ENCODE results near the gene SSNA1.
A peak's percentile ranks its signal among the peaks of the same experiment; 100 is the strongest.

SSNA1 gene

GRCh38 chr9:137205126-137206069 is 16.9 kb downstream of the SSNA1 start, which contains the start of the genes NDOR1 and TMEM203:
Gene NDOR1, plus strand, starts transcription at chr9:137205700. Its CDS starts 78 bp downstream, at chr9:137205778.
Gene TMEM203, minus strand, starts transcription at chr9:137205648. Its CDS starts 234 bp downstream, at chr9:137205414.
- no peak within 1 kb of the TSS for H3K14ac ChIP-seq (ENCODE audit: low read length)
- no peak within 1 kb of the TSS for H3K27ac ChIP-seq (replicated peaks; ENCODE audit: low read length)
- H2BK5ac ChIP-seq (ENCODE audit: low read length), result peak within 1 kb of the TSS; percentile 83
- H3K4me2 ChIP-seq (ENCODE audit: insufficient read depth, low read length, poor library complexity, severe bottlenecking), result peak within 1 kb of the TSS; percentile 81
- peak within 1 kb of the TSS; percentile 92 for H3K18ac ChIP-seq (ENCODE audit: low read length)
- H4K91ac ChIP-seq (ENCODE audit: low read depth, low read length, poor library complexity), result no peak within 1 kb of the TSS
- no peak within 1 kb of the TSS for H3K4ac ChIP-seq (ENCODE audit: low read length)
- no peak within 1 kb of the TSS for H2BK15ac ChIP-seq (ENCODE audit: low read length)
- no peaks in the 10 kb centered on the region for H3K27me3 ChIP-seq (ENCODE audit: control insufficient read depth in 3 of 3, insufficient read depth in 3 of 3, low read depth in 1 of 3, low read length in 3 of 3)
- H2AFZ ChIP-seq (ENCODE audit: low read length), result peak within 1 kb of the TSS; percentile 88
- peak; percentile 86 for DNase-seq (ENCODE audit: low spot score)
- peaks cover 12 to 38% of the 10 kb centered on the region in 2 donors for H3K36me3 ChIP-seq (replicated peaks in 1 of 2; ENCODE audit: control insufficient read depth in 2 of 2, insufficient read depth in 2 of 2, low read length in 2 of 2)
- no peak within 1 kb of the TSS for H4K8ac ChIP-seq (ENCODE audit: low read depth, low read length)
- H2AK5ac ChIP-seq (ENCODE audit: low read depth, low read length), result peak within 1 kb of the TSS; percentile 92
- H3K4me3 ChIP-seq (ENCODE audit: low read length in 2 of 2), result peak within 1 kb of the TSS; percentile 92 to 99
- peaks cover 0 to 1% of the 10 kb centered on the region in 2 donors for H3K9me3 ChIP-seq (replicated peaks in 1 of 2; ENCODE audit: control insufficient read depth in 2 of 2, insufficient read depth in 1 of 2, low read depth in 1 of 2, low read length in 2 of 2)
- peaks cover 10% of the 10 kb centered on the region for H3K79me1 ChIP-seq (ENCODE audit: low read depth, low read length)
- H2BK120ac ChIP-seq (ENCODE audit: low read depth, low read length), result no peak within 1 kb of the TSS
- no peak within 1 kb of the TSS for H2BK12ac ChIP-seq (ENCODE audit: low read length)
- H3K4me1 ChIP-seq (ENCODE audit: control insufficient read depth in 2 of 2, insufficient read depth in 1 of 2, low read depth in 1 of 2, low read length in 2 of 2), result peaks cover 18 to 21% of the 10 kb centered on the region in 2 donors
- WGBS, 2 donors (ENCODE audit: extremely low coverage in 2 of 2, insufficient read length in 2 of 2, insufficient replicate concordance in 1 of 2), result no CpG with 5 or more reads among the region's 98 CpGs
- H3K23ac ChIP-seq (ENCODE audit: low read depth, low read length, poor library complexity), result peak within 1 kb of the TSS; percentile 99
- peak within 1 kb of the TSS; percentile 95 for H3K9ac ChIP-seq (ENCODE audit: low read depth, low read length, poor library complexity)

GRCh38 chr9:137206602-137207001 is 18.1 kb downstream of the SSNA1 start:
- no peak overlapping the region for H2AK5ac ChIP-seq (ENCODE audit: low read depth, low read length)
- no peak overlapping the region for H3K4ac ChIP-seq (ENCODE audit: low read length)
- no peak overlapping the region for H3K18ac ChIP-seq (ENCODE audit: low read length)
- H3K27me3 ChIP-seq (ENCODE audit: control insufficient read depth in 3 of 3, insufficient read depth in 3 of 3, low read depth in 1 of 3, low read length in 3 of 3), result no peaks in the 10 kb centered on the region
- H2BK5ac ChIP-seq (ENCODE audit: low read length), result no peak overlapping the region
- H3K27ac ChIP-seq (replicated peaks; ENCODE audit: low read length), result no peak overlapping the region
- H3K23ac ChIP-seq (ENCODE audit: low read depth, low read length, poor library complexity), result no peak overlapping the region
- no peak overlapping the region for H2BK12ac ChIP-seq (ENCODE audit: low read length)
- no peak overlapping the region for H4K91ac ChIP-seq (ENCODE audit: low read depth, low read length, poor library complexity)
- peaks cover 10% of the 10 kb centered on the region for H3K79me1 ChIP-seq (ENCODE audit: low read depth, low read length)
- H3K4me1 ChIP-seq (ENCODE audit: control insufficient read depth in 2 of 2, insufficient read depth in 1 of 2, low read depth in 1 of 2, low read length in 2 of 2), result peaks cover 13 to 18% of the 10 kb centered on the region in 2 donors
- WGBS, 2 donors (ENCODE audit: extremely low coverage in 2 of 2, insufficient read length in 2 of 2, insufficient replicate concordance in 1 of 2), result no CpG with 5 or more reads among the region's 7 CpGs
- H3K9me3 ChIP-seq (replicated peaks in 1 of 2; ENCODE audit: control insufficient read depth in 2 of 2, insufficient read depth in 1 of 2, low read depth in 1 of 2, low read length in 2 of 2), result peaks cover 0 to 1% of the 10 kb centered on the region in 2 donors
- peak overlapping the region in 1 of 2 donors; percentile 99 for H3K4me3 ChIP-seq (ENCODE audit: low read length in 2 of 2)
- H3K14ac ChIP-seq (ENCODE audit: low read length), result no peak overlapping the region
- no peak overlapping the region for H2AFZ ChIP-seq (ENCODE audit: low read length)
- no peak for DNase-seq (ENCODE audit: low spot score)
- H3K36me3 ChIP-seq (replicated peaks in 1 of 2; ENCODE audit: control insufficient read depth in 2 of 2, insufficient read depth in 2 of 2, low read length in 2 of 2), result peaks cover 12 to 47% of the 10 kb centered on the region in 2 donors
- H2BK15ac ChIP-seq (ENCODE audit: low read length), result no peak overlapping the region
- no peak overlapping the region for H4K8ac ChIP-seq (ENCODE audit: low read depth, low read length)
- no peak overlapping the region for H2BK120ac ChIP-seq (ENCODE audit: low read depth, low read length)
- no peak overlapping the region for H3K9ac ChIP-seq (ENCODE audit: low read depth, low read length, poor library complexity)
- peak overlapping the region; percentile 69 for H3K4me2 ChIP-seq (ENCODE audit: insufficient read depth, low read length, poor library complexity, severe bottlenecking)

GRCh38 chr9:137211532-137211931 is 23.1 kb downstream of the SSNA1 start:
- no peak overlapping the region for H2AFZ ChIP-seq (ENCODE audit: low read length)
- no peak overlapping the region for H3K27ac ChIP-seq (replicated peaks; ENCODE audit: low read length)
- no peak overlapping the region for H4K8ac ChIP-seq (ENCODE audit: low read depth, low read length)
- peak overlapping the region; percentile 21 for H3K9ac ChIP-seq (ENCODE audit: low read depth, low read length, poor library complexity)
- peak overlapping the region; percentile 73 for H3K23ac ChIP-seq (ENCODE audit: low read depth, low read length, poor library complexity)
- no peak overlapping the region for H2BK5ac ChIP-seq (ENCODE audit: low read length)
- no peak overlapping the region for H3K14ac ChIP-seq (ENCODE audit: low read length)
- no peak overlapping the region for H3K4me2 ChIP-seq (ENCODE audit: insufficient read depth, low read length, poor library complexity, severe bottlenecking)
- no peak for DNase-seq (ENCODE audit: low spot score)
- H2BK15ac ChIP-seq (ENCODE audit: low read length), result no peak overlapping the region
- WGBS, 2 donors (ENCODE audit: extremely low coverage in 2 of 2, insufficient read length in 2 of 2, insufficient replicate concordance in 1 of 2), result no CpG with 5 or more reads among the region's 13 CpGs
- H3K4me3 ChIP-seq (ENCODE audit: low read length in 2 of 2), result no peak overlapping the region
- no peak overlapping the region for H2BK120ac ChIP-seq (ENCODE audit: low read depth, low read length)
- H3K36me3 ChIP-seq (replicated peaks in 1 of 2; ENCODE audit: control insufficient read depth in 2 of 2, insufficient read depth in 2 of 2, low read length in 2 of 2), result peaks cover 26 to 78% of the 10 kb centered on the region in 2 donors
- H3K79me1 ChIP-seq (ENCODE audit: low read depth, low read length), result peaks cover 11% of the 10 kb centered on the region
- no peaks in the 10 kb centered on the region for H3K27me3 ChIP-seq (ENCODE audit: control insufficient read depth in 3 of 3, insufficient read depth in 3 of 3, low read depth in 1 of 3, low read length in 3 of 3)
- H2BK12ac ChIP-seq (ENCODE audit: low read length), result no peak overlapping the region
- no peak overlapping the region for H4K91ac ChIP-seq (ENCODE audit: low read depth, low read length, poor library complexity)
- peaks cover 0 to 1% of the 10 kb centered on the region in 2 donors for H3K9me3 ChIP-seq (replicated peaks in 1 of 2; ENCODE audit: control insufficient read depth in 2 of 2, insufficient read depth in 1 of 2, low read depth in 1 of 2, low read length in 2 of 2)
- peaks cover 1 to 4% of the 10 kb centered on the region in 2 donors for H3K4me1 ChIP-seq (ENCODE audit: control insufficient read depth in 2 of 2, insufficient read depth in 1 of 2, low read depth in 1 of 2, low read length in 2 of 2)
- H3K4ac ChIP-seq (ENCODE audit: low read length), result no peak overlapping the region
- no peak overlapping the region for H2AK5ac ChIP-seq (ENCODE audit: low read depth, low read length)
- H3K18ac ChIP-seq (ENCODE audit: low read length), result no peak overlapping the region

- Histone ChIP-seq H3K27ac (replicated peaks; ENCODE audit: low read length) (no peak overlapping the region), H3K4ac (ENCODE audit: low read length) (no peak overlapping the region), H3K79me1 (ENCODE audit: low read depth, low read length) (peaks cover 11% of the 10 kb centered on the region), H3K4me3 (ENCODE audit: low read length in 2 of 2) (no peak overlapping the region), H2AFZ (ENCODE audit: low read length) (no peak overlapping the region), H3K23ac (ENCODE audit: low read depth, low read length, poor library complexity) (no peak overlapping the region), H2AK5ac (ENCODE audit: low read depth, low read length) (no peak overlapping the region), H3K27me3 (ENCODE audit: control insufficient read depth in 3 of 3, insufficient read depth in 3 of 3, low read depth in 1 of 3, low read length in 3 of 3) (no peaks in the 10 kb centered on the region), H3K4me1 (ENCODE audit: control insufficient read depth in 2 of 2, insufficient read depth in 1 of 2, low read depth in 1 of 2, low read length in 2 of 2) (no peaks in the 10 kb centered on the region), H3K14ac (ENCODE audit: low read length) (no peak overlapping the region), H3K9ac (ENCODE audit: low read depth, low read length, poor library complexity) (peak overlapping the region; percentile 78), H4K91ac (ENCODE audit: low read depth, low read length, poor library complexity) (no peak overlapping the region), H3K4me2 (ENCODE audit: insufficient read depth, low read length, poor library complexity, severe bottlenecking) (no peak overlapping the region), H2BK5ac (ENCODE audit: low read length) (no peak overlapping the region), H3K36me3 (replicated peaks in 1 of 2; ENCODE audit: control insufficient read depth in 2 of 2, insufficient read depth in 2 of 2, low read length in 2 of 2) (peaks cover 22 to 69% of the 10 kb centered on the region in 2 donors), H4K8ac (ENCODE audit: low read depth, low read length) (no peak overlapping the region), H2BK12ac (ENCODE audit: low read length) (no peak overlapping the region), H3K9me3 (replicated peaks in 1 of 2; ENCODE audit: control insufficient read depth in 2 of 2, insufficient read depth in 1 of 2, low read depth in 1 of 2, low read length in 2 of 2) (peaks cover 0 to 1% of the 10 kb centered on the region in 2 donors), H3K18ac (ENCODE audit: low read length) (no peak overlapping the region), H2BK15ac (ENCODE audit: low read length) (no peak overlapping the region), H2BK120ac (ENCODE audit: low read depth, low read length) (no peak overlapping the region)
- no CpG with 5 or more reads among the region's 21 CpGs for WGBS, 2 donors (ENCODE audit: extremely low coverage in 2 of 2, insufficient read length in 2 of 2, insufficient replicate concordance in 1 of 2)
- no peak for DNase-seq (ENCODE audit: low spot score)
Observed at GRCh38 chr9:137212520-137212919, 24.0 kb downstream of the SSNA1 start.
